ENCODE results near the gene POGK. TPM values are rescaled to one million over a fixed set of nuclear protein-coding genes. Genes with fewer than 3 reads are reported as not detected.
"Not testable (repeated sequence)": the region's sequence is repeated elsewhere in the genome, so short reads cannot be mapped to it uniquely, and the experiment has no call there.

The POGK gene
- 14.1 and 17.7 TPM in 2 replicates for total RNA-seq

GRCh38 chr1:166838766-166839599 lies at the start of gene POGK:
Gene POGK, plus strand, starts transcription at chr1:166839475. Its CDS starts 1,482 bp downstream, at chr1:166840957.
- peak; percentile 78 to 92 for DNase-seq (ENCODE audit: low read depth in 2 of 2)

GRCh38 chr1:166796620-166797236 lies 42.5 kb upstream of the POGK start:
- no peak for DNase-seq (ENCODE audit: low read depth in 2 of 2)

- DNase-seq (ENCODE audit: low read depth in 2 of 2): no peak
Observed at GRCh38 chr1:166808952-166809351, 30.3 kb upstream of the POGK start.

- DNase-seq (ENCODE audit: low read depth in 2 of 2): no peak
Observed at GRCh38 chr1:166811691-166812090, 27.6 kb upstream of the POGK start.

GRCh38 chr1:166813508-166814223 lies 25.6 kb upstream of the POGK start:
- no peak for DNase-seq (ENCODE audit: low read depth in 2 of 2)

- DNase-seq (ENCODE audit: low read depth in 2 of 2): no peak
Observed at GRCh38 chr1:166814611-166815010, 24.7 kb upstream of the POGK start.

GRCh38 chr1:166819974-166820373 lies 19.3 kb upstream of the POGK start:
- no peak for DNase-seq (ENCODE audit: low read depth in 2 of 2)

- DNase-seq (ENCODE audit: low read depth in 2 of 2): no peak
Observed at GRCh38 chr1:166822385-166822784, 16.9 kb upstream of the POGK start.

GRCh38 chr1:166827426-166827825 lies 11.8 kb upstream of the POGK start:
- no peak for DNase-seq (ENCODE audit: low read depth in 2 of 2)

- DNase-seq (ENCODE audit: low read depth in 2 of 2): not testable (repeated sequence)
Observed at GRCh38 chr1:166829762-166830161, 9.5 kb upstream of the POGK start.

- DNase-seq (ENCODE audit: low read depth in 2 of 2): no peak
Observed at GRCh38 chr1:166836733-166837132, 2.5 kb upstream of the POGK start.

GRCh38 chr1:166839600-166840308 lies 479 bp downstream of the POGK start:
- DNase-seq (ENCODE audit: low read depth in 2 of 2): peak in 1 of 2 donors; percentile 37

- peak in 1 of 2 donors; percentile 24 for DNase-seq (ENCODE audit: low read depth in 2 of 2)
Observed at GRCh38 chr1:166840309-166841274, 1.3 kb downstream of the POGK start.

- DNase-seq (ENCODE audit: low read depth in 2 of 2): no peak
Observed at GRCh38 chr1:166843322-166843721, 4.0 kb downstream of the POGK start.

GRCh38 chr1:166843769-166844596 lies 4.7 kb downstream of the POGK start:
- DNase-seq (ENCODE audit: low read depth in 2 of 2): peak in 1 of 2 donors; percentile 19

- DNase-seq (ENCODE audit: low read depth in 2 of 2): no peak
Observed at GRCh38 chr1:166844791-166845190, 5.5 kb downstream of the POGK start.

- no peak for DNase-seq (ENCODE audit: low read depth in 2 of 2)
Observed at GRCh38 chr1:166848193-166848592, 8.9 kb downstream of the POGK start.

GRCh38 chr1:166849135-166849534 lies 9.9 kb downstream of the POGK start:
- DNase-seq (ENCODE audit: low read depth in 2 of 2): no peak

- no peak for DNase-seq (ENCODE audit: low read depth in 2 of 2)
Observed at GRCh38 chr1:166852918-166853317, 13.6 kb downstream of the POGK start.

- DNase-seq (ENCODE audit: low read depth in 2 of 2): no peak
Observed at GRCh38 chr1:166855558-166855957, 16.3 kb downstream of the POGK start.

Measured in dermis microvascular lymphatic vessel endothelial cell (primary cell).